Gastroesophageal sphincter (tissue), 4 donors: ENCODE results near the gene ZNF408. TPM values are rescaled to one million over a fixed set of nuclear protein-coding genes. Genes with fewer than 3 reads are reported as not detected.

Experiments
- ATAC-seq: fragments of 150-250 bp; one replicate; pipeline ENCODE4 v1.9.1; 2016; ENCODE audit warnings: mild to moderate bottlenecking, moderate library complexity
- H3K27ac ChIP-seq, 4 donors: fragments of 200-600 bp; sonication (generic) in 3 of 4; 1 replicate in 3 of 4; 2 replicates in 1 of 4; pipeline ENCODE4 v1.5.1; 2016 to 2019
- H3K27me3 ChIP-seq: fragments of 200-600 bp; sonication (generic); one replicate; pipeline ENCODE4 v1.5.1; 2019
- H3K36me3 ChIP-seq, 2 donors: fragments of 200-600 bp; sonication (generic); one replicate each; pipeline ENCODE4 v1.5.1; 2019; ENCODE audit warnings: control low read depth in 1 of 2
- H3K4me1 ChIP-seq, 3 donors: fragments of 200-600 bp; sonication (generic); 1 replicate in 2 of 3; 2 replicates in 1 of 3; pipeline ENCODE4 v1.5.1; 2016 to 2019; ENCODE audit warnings: control low read depth in 2 of 3
- H3K4me3 ChIP-seq, 2 donors: fragments of 200-600 bp; sonication (generic); one replicate each; pipeline ENCODE4 v1.5.1; 2019; ENCODE audit warnings: mild to moderate bottlenecking in 1 of 2, moderate library complexity in 1 of 2
- H3K9me3 ChIP-seq, 3 donors: fragments of 200-600 bp; sonication (generic); one replicate each; pipeline ENCODE4 v1.5.1; 2017 to 2019; ENCODE audit warnings: control low read depth in 2 of 3
- EP300 ChIP-seq: sonication (generic); formaldehyde crosslinking; IDR thresholded peaks from one replicate; pipeline ENCODE4 v1.6.1; 2017; ENCODE audit warnings: antibody characterized with exemption, mild to moderate bottlenecking
- POLR2A ChIP-seq, 2 donors: fragments of 450-650 bp; IDR thresholded peaks; one replicate each; pipeline ENCODE4 v1.6.1; 2017; ENCODE audit warnings: antibody characterized with exemption in 2 of 2, mild to moderate bottlenecking in 2 of 2, moderate library complexity in 1 of 2
- POLR2AphosphoS5 ChIP-seq: sonication (generic); formaldehyde crosslinking; IDR thresholded peaks from one replicate; pipeline ENCODE4 v1.6.1; 2017; ENCODE audit warnings: antibody characterized with exemption
- WGBS, 2 donors: methylation state at CpG; one replicate each; pipeline ENCODE4 v1.1.5; 2018; ENCODE audit warnings: low coverage in 1 of 2; 5-methylcytosine and 5-hydroxymethylcytosine counted together
- small RNA-seq, 4 donors: library from RNA; depleted of rRNA; stranded (forward); fragments of <200 nt; gene quantifications; one replicate each; pipeline ENCODE3, GENCODE V24; 2016
- total RNA-seq, 4 donors: library from RNA; depleted of rRNA; stranded (reverse); fragments of >200 nt; gene quantifications; one replicate each; pipeline ENCODE4 v1.1.0, GENCODE V29; 2016
- TF ChIP-seq, protein P1 (sequence below), 4 experiments: fragments of 200-600 bp in 2 of 4; fragments of 450-650 bp in 2 of 4; sonication (generic) in 1 of 4; IDR thresholded peaks; one replicate each; pipeline ENCODE4 v1.5.1; 2017 to 2019; ENCODE audit warnings: antibody characterized with exemption in 4 of 4, mild to moderate bottlenecking in 2 of 4, moderate library complexity in 2 of 4

ZNF408 gene
- total RNA-seq, 4 donors from 2014 or later, result 4.7 to 14.2 (median 10.4) TPM

DNA sequence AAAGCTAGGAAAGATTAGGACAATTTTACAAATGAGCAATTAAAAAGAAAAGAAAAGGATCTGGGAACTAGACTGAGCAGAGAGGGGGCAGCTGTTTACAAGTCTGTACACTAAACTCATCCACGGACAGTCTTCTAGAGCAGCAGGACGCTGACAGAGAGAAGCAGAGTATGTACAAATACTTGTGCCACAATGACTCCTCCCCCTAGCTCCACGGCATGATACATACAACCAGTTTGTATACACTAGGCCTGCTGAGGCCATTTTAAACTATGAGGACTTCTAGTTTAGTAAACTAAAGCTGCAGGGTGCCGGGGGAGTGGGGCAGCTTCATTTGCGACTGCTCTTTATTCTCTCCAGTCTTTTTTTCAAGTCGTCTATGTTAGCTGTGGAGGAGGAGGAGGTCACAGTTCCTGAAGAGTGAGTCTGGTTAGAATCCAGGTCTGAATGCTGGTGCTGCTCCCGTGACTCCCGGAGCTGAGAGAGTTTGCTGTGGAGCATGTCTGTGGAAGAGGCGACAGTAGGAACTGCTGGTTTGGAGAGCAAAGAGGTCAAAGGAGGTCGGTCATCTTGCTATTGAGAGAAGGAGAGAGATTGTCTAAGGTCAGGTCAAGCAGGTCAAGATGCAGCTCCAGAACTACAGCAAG, 43.0 kb downstream of the ZNF408 start:
- TF ChIP-seq, protein P1, sequence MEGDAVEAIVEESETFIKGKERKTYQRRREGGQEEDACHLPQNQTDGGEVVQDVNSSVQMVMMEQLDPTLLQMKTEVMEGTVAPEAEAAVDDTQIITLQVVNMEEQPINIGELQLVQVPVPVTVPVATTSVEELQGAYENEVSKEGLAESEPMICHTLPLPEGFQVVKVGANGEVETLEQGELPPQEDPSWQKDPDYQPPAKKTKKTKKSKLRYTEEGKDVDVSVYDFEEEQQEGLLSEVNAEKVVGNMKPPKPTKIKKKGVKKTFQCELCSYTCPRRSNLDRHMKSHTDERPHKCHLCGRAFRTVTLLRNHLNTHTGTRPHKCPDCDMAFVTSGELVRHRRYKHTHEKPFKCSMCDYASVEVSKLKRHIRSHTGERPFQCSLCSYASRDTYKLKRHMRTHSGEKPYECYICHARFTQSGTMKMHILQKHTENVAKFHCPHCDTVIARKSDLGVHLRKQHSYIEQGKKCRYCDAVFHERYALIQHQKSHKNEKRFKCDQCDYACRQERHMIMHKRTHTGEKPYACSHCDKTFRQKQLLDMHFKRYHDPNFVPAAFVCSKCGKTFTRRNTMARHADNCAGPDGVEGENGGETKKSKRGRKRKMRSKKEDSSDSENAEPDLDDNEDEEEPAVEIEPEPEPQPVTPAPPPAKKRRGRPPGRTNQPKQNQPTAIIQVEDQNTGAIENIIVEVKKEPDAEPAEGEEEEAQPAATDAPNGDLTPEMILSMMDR (IDR thresholded peaks at IDR 0.05), result no peak
- TF ChIP-seq POLR2AphosphoS5, result no peak
- no peak for TF ChIP-seq EP300
- no peak for TF ChIP-seq POLR2A (IDR thresholded peaks at IDR 0.05)
- Histone ChIP-seq H3K4me3 (no peak overlapping the region), H3K27me3 (no peaks in the 10 kb centered on the region), H3K4me1 (no peaks in the 10 kb centered on the region), H3K9me3 (no peaks in the 10 kb centered on the region), H3K27ac (no peak overlapping the region), H3K36me3 (peaks cover 0 to 86% of the 10 kb centered on the region in 2 donors)
- no peak for ATAC-seq
- WGBS, 2 donors, result 75 to 90% methylated on average over 7 to 10 of the region's 10 CpGs

DNA sequence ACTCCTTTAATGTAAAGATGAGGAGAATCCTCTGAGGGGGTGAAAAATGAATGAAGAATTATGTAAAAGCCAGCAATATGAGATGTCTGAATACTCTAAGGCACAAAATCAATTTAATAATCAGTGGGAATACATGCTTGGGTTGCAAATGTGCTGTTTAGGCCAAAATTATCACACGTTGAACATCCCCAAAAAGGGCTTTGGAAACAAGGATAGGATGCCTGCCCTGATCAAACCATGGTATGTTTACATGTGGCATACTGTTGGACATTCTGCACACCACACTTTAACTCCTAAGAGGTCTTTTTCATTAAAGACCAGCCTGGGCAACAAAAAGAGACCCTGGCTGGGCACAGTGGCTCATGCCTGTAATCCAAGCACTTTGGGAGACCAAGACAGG, 44.5 kb downstream of the ZNF408 start:
- Histone ChIP-seq H3K9me3 (no peaks in the 10 kb centered on the region), H3K27me3 (no peaks in the 10 kb centered on the region), H3K4me3 (no peak overlapping the region), H3K4me1 (no peaks in the 10 kb centered on the region), H3K27ac (no peak overlapping the region), H3K36me3 (peaks cover 3 to 100% of the 10 kb centered on the region in 2 donors)
- ATAC-seq, result no peak
- TF ChIP-seq EP300 (no peak), POLR2AphosphoS5 (no peak), POLR2A (IDR thresholded peaks at IDR 0.05) (no peak)
- TF ChIP-seq, protein P1 (IDR thresholded peaks at IDR 0.05), result no peak
- 75 to 100% methylated on average over 1 of the region's 1 CpG for WGBS, 2 donors

DNA sequence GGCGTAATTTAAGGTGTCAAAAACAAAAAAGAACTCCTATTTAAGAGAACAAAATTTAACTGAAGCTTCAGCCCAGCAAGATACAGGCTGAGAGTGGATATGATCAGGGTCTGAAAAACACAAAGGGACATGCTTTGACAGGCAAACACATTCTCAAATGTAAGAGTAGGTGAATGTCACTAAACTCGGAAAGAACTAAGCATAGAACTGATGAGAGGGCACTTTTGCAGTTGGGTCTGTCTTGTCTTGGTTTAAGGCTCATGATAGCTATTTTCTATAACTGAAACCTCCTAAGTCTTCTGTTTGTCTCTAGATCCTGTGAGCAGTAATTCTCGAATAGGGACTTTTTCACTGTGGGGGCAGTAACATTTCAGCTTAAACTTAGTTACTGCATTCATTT, 45.2 kb downstream of the ZNF408 start:
- Histone ChIP-seq H3K4me3 (no peak overlapping the region), H3K4me1 (no peaks in the 10 kb centered on the region), H3K9me3 (no peaks in the 10 kb centered on the region), H3K36me3 (peaks cover 7 to 100% of the 10 kb centered on the region in 2 donors), H3K27me3 (no peaks in the 10 kb centered on the region), H3K27ac (no peak overlapping the region)
- no peak for ATAC-seq
- WGBS, 2 donors, result 89 to 90% methylated on average over 3 of the region's 3 CpGs
- TF ChIP-seq POLR2AphosphoS5 (no peak), EP300 (no peak), POLR2A (IDR thresholded peaks at IDR 0.05) (no peak)
- TF ChIP-seq, protein P1 (IDR thresholded peaks at IDR 0.05), result no peak

DNA sequence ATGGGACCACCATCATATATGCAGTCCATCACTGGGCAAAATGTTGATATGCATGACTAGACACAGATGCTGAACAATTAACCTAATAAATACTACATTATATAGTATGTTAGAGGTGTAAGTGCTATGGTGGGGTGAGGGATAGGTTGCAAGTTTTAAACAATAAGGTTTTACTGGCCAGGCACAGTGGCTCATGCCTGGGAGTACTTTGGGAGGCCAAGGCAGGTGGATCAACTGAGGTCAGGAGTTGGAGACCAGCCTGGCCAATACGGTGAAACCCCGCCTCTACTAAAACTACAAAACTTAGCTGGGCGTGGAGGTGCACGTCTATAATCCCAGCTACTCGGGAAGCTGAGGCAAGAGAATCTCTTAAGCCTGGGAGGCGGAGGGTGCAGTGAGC, 46.3 kb downstream of the ZNF408 start:
- peaks cover 10 to 98% of the 10 kb centered on the region in 2 donors for H3K36me3 ChIP-seq
- H3K9me3 ChIP-seq, result no peaks in the 10 kb centered on the region
- H3K4me1 ChIP-seq, result no peaks in the 10 kb centered on the region
- H3K27ac ChIP-seq, result no peak overlapping the region
- H3K27me3 ChIP-seq, result no peaks in the 10 kb centered on the region
- no peak for TF ChIP-seq POLR2AphosphoS5
- TF ChIP-seq, protein P1 (IDR thresholded peaks at IDR 0.05), result no peak
- no peak for TF ChIP-seq POLR2A (IDR thresholded peaks at IDR 0.05)
- no peak for TF ChIP-seq EP300
- H3K4me3 ChIP-seq, result no peak overlapping the region
- WGBS, 2 donors, result 86 to 94% methylated on average over 6 of the region's 6 CpGs
- ATAC-seq, result no peak

Small RNA genes lying within 50 kb of the gene (small RNA-seq; reads per million reads assigned to genes)
- 0 reads per million in 4 donors for gene MIR5582

Other genes starting within 250 kb of the ZNF408 start
- 10 to 100 TPM; 25.7 to 33.1 (median 30.2) TPM for gene AMBRA1, start 107.0 kb upstream of the ZNF408 start, total RNA-seq
- 1 to 10 TPM; 1.9 to 4.2 (median 2.5) TPM for gene HARBI1, start 83.8 kb upstream of the ZNF408 start, total RNA-seq
- gene ATG13, start 83.5 kb upstream of the ZNF408 start, total RNA-seq, result 10 to 100 TPM; 47.8 to 81.1 (median 69.5) TPM
- 100 to 1,000 TPM in 1 of 4 donors, 10 to 100 TPM in 3; 57.3 to 105 (median 64.0) TPM for gene ARHGAP1, start 412 bp upstream of the ZNF408 start, total RNA-seq
- gene F2, start 18.2 kb downstream of the ZNF408 start, total RNA-seq, result 1 to 10 TPM in 1 of 4 donors, under 1 TPM in 1, not detected in 2; 0.62 to 3.6 TPM
- 10 to 100 TPM; 39.8 to 46.9 (median 43.4) TPM for gene CKAP5, start 145.2 kb downstream of the ZNF408 start, total RNA-seq
- 1 to 10 TPM; 2.6 to 9.8 (median 6.7) TPM for gene LRP4, start 217.5 kb downstream of the ZNF408 start, total RNA-seq
- gene CSTPP1, start 235.7 kb downstream of the ZNF408 start, total RNA-seq, result 10 to 100 TPM; 19.1 to 27.0 (median 21.8) TPM